Smooth muscle cell (in vitro differentiated cells): ENCODE data around the gene ANKLE2. TPM values are rescaled to one million over a fixed set of nuclear protein-coding genes. Genes with fewer than 3 reads are reported as not detected.

Source experiments
- DNase-seq: peaks from one replicate; lab custom pipeline; 2025; ENCODE audit not compliant: unreplicated experiment; lab: John Stamatoyannopoulos, UW
- H2AFZ ChIP-seq: fragments of 200-600 bp; sonication (generic); 2 replicates; pipeline ENCODE4 v1.6.0; 2016; ENCODE audit warnings: antibody characterized with exemption, low read depth, mild to moderate bottlenecking
- H3F3A ChIP-seq: fragments of 200-600 bp; sonication (generic); 2 replicates; pipeline ENCODE4 v1.6.0; 2017; ENCODE audit warnings: antibody characterized with exemption, low read depth
- H3K27ac ChIP-seq: fragments of 200-600 bp; sonication (generic); 2 replicates; pipeline ENCODE4 v1.5.1; 2016; ENCODE audit warnings: low read depth, mild to moderate bottlenecking
- H3K27me3 ChIP-seq: fragments of 200-600 bp; sonication (generic); 2 replicates; pipeline ENCODE4 v1.6.1; 2016; ENCODE audit warnings: low read depth, mild to moderate bottlenecking
- H3K36me3 ChIP-seq: fragments of 200-600 bp; sonication (generic); 2 replicates; pipeline ENCODE4 v1.5.1; 2016; ENCODE audit warnings: low read depth
- H3K4me1 ChIP-seq: fragments of 200-600 bp; sonication (generic); 2 replicates; pipeline ENCODE4 v1.5.1; 2016; ENCODE audit warnings: low read depth
- H3K4me2 ChIP-seq: fragments of 200-600 bp; sonication (generic); 2 replicates; pipeline ENCODE4 v1.6.0; 2016; ENCODE audit warnings: mild to moderate bottlenecking
- H3K4me3 ChIP-seq: fragments of 200-600 bp; sonication (generic); 2 replicates; pipeline ENCODE4 v1.5.1; 2016; ENCODE audit warnings: mild to moderate bottlenecking
- H3K79me2 ChIP-seq: fragments of 200-600 bp; sonication (generic); 2 replicates; pipeline ENCODE4 v1.6.0; 2016; ENCODE audit warnings: low read depth, mild to moderate bottlenecking
- H3K9ac ChIP-seq: fragments of 200-600 bp; sonication (generic); 2 replicates; pipeline ENCODE4 v1.6.0; 2016; ENCODE audit warnings: low read depth
- H3K9me3 ChIP-seq: fragments of 200-600 bp; sonication (generic); replicated peaks from 2 replicates; pipeline ENCODE4 v1.5.1; 2016; ENCODE audit warnings: low read depth
- H4K20me1 ChIP-seq: fragments of 200-600 bp; sonication (generic); 2 replicates; pipeline ENCODE4 v1.6.0; 2016; ENCODE audit warnings: low read depth
- WGBS: methylation state at CpG from one replicate; pipeline ENCODE4 v1.1.7; 2016; ENCODE audit warnings: low lambda C conversion rate; 5-methylcytosine and 5-hydroxymethylcytosine counted together
- polyA plus RNA-seq: library from polyadenylated mRNA; unstranded; fragments of >200 nt; fragmentation: Nextera tagmentation; extraction: Ambion mirVana; gene quantifications from 2 replicates; pipeline ENCODE4 v1.2.1, GENCODE V29; 2016
- total RNA-seq: library from RNA; depleted of rRNA; stranded (reverse); fragments of >200 nt; gene quantifications from 2 replicates; pipeline ENCODE4 v1.2.3, GENCODE V29; 2014
- TF ChIP-seq, protein P1 (sequence below): fragments of 200-600 bp; sonication (generic); IDR thresholded peaks from 2 replicates; pipeline ENCODE4 v1.5.1; 2017; ENCODE audit warnings: borderline replicate concordance, mild to moderate bottlenecking, antibody characterized with exemption; ENCODE audit not compliant: insufficient read depth, poor library complexity, severe bottlenecking

ANKLE2 gene
- total and polyA plus RNA-seq, 2 experiments from 2014 or later = 56.4 to 94.8 TPM

DNA sequence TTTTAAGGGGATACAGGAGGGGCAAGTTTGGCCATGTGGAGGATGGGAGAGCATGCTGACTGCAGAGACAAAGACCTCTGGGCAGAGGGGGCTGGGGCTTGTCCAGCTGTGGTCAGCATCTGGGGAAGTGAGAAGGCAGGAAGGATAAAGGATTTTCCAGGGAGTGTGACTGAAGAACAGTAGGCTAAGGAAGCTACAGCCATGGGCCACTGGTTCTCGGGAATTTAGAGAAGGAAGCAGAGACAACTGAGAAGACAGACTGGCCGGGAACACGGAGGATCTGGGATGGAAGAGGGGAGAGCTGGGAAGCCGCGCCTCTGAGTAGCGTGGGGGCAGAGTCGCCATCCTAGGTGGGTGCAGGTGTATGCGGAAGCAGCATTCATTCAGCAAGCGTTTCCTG lies 58.0 kb downstream of the ANKLE2 start:
- Histone ChIP-seq H3K9ac (no peak overlapping the region), H3K27ac (no peak overlapping the region), H4K20me1 (no peaks in the 10 kb centered on the region), H3F3A (no peaks in the 10 kb centered on the region), H3K36me3 (no peaks in the 10 kb centered on the region), H3K9me3 (no peaks in the 10 kb centered on the region), H2AFZ (no peak overlapping the region), H3K4me1 (no peaks in the 10 kb centered on the region), H3K79me2 (no peaks in the 10 kb centered on the region), H3K4me2 (no peak overlapping the region), H3K4me3 (no peak overlapping the region), H3K27me3 (no peaks in the 10 kb centered on the region)
- 95% methylated on average over 9 of the region's 9 CpGs for WGBS
- DNase-seq = no peak
- TF ChIP-seq, protein P1, sequence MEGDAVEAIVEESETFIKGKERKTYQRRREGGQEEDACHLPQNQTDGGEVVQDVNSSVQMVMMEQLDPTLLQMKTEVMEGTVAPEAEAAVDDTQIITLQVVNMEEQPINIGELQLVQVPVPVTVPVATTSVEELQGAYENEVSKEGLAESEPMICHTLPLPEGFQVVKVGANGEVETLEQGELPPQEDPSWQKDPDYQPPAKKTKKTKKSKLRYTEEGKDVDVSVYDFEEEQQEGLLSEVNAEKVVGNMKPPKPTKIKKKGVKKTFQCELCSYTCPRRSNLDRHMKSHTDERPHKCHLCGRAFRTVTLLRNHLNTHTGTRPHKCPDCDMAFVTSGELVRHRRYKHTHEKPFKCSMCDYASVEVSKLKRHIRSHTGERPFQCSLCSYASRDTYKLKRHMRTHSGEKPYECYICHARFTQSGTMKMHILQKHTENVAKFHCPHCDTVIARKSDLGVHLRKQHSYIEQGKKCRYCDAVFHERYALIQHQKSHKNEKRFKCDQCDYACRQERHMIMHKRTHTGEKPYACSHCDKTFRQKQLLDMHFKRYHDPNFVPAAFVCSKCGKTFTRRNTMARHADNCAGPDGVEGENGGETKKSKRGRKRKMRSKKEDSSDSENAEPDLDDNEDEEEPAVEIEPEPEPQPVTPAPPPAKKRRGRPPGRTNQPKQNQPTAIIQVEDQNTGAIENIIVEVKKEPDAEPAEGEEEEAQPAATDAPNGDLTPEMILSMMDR = no peak

DNA sequence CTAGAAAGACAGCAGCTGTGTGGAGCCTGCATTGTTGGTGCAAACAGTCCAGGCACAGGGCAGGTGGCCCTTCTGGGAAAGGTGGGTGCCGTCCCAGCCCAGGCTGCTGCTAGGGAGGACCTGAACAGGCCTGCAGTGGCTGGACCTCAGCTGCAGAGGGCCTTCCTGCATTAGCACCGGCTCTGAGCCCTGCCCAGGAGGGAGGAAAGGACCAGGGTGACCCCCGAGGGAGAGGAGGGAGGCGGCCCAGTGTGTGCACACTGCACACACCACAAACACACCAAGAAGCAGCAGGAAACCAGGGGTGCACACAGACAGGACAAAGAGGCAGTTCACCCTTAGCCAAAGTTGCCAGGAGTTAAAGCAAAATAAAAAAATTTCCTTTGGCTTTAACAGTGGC lies 59.0 kb downstream of the ANKLE2 start:
- whole genome bisulfite sequencing = 92% methylated on average over 3 of the region's 4 CpGs
- Histone ChIP-seq H3K9ac (no peak overlapping the region), H3K27me3 (no peaks in the 10 kb centered on the region), H4K20me1 (no peaks in the 10 kb centered on the region), H3K4me3 (no peak overlapping the region), H3K27ac (no peak overlapping the region), H3K79me2 (no peaks in the 10 kb centered on the region), H2AFZ (no peak overlapping the region), H3K4me1 (no peaks in the 10 kb centered on the region), H3K4me2 (no peak overlapping the region), H3K9me3 (no peaks in the 10 kb centered on the region), H3F3A (no peaks in the 10 kb centered on the region), H3K36me3 (no peaks in the 10 kb centered on the region)
- no peak for DNase-seq
- TF ChIP-seq, protein P1 = no peak

DNA sequence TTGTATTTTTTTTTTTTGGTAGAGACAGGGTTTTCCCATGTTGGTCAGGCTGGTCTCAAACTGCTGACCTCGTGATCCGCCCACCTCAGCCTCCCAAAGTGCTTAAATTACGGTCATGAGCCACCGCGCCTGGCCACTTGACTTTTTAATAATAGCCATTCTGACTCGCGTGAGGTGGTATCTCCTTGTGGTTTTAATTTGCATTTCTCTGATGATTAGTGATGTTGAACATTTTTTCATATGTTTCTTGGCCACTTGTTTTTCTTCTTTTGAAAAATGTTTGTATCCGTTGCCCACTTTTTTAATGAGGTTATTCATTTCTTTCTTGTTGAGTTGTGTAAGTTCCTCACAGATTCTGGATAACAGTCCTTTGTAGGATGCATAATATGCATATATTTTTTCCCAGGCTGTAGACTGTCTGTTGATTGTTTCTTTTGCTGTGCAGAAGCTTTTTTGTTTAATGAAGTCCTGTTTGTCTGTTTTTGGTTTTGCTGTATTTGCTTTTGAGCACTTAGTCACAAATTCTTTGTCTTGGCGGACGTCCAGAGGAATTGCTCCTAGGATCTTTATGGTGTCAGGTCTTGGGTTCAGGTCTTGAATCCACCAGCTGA lies 61.3 kb downstream of the ANKLE2 start:
- Histone ChIP-seq H2AFZ (no peak overlapping the region), H3K4me2 (no peak overlapping the region), H3K9ac (no peak overlapping the region), H3K27me3 (no peaks in the 10 kb centered on the region), H3F3A (no peaks in the 10 kb centered on the region), H3K36me3 (no peaks in the 10 kb centered on the region), H3K4me3 (no peak overlapping the region), H3K27ac (no peak overlapping the region), H3K4me1 (no peaks in the 10 kb centered on the region), H3K9me3 (no peaks in the 10 kb centered on the region), H4K20me1 (no peaks in the 10 kb centered on the region), H3K79me2 (no peaks in the 10 kb centered on the region)
- DNase-seq = no peak
- TF ChIP-seq, protein P1 = no peak
- 81% methylated on average over 10 of the region's 10 CpGs for WGBS

DNA sequence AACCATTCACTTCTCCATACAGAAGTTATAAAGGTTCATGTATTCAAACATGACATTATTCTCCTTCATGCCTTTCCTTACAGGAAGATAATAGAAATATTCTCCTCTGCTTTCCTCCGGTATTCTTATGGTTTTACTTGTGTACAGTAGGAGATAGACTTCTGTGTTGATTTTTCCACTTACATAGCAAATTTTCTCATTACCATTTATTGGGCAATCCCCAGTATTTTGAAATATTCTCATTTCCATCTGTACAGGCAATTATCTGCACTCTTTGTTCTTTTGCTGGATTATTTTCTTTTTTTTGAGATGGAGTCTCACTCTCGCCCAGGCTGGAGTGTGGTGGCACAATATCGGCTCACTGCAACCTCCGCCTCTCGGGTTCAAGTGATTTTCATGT lies 63.3 kb downstream of the ANKLE2 start:
- H3K4me3 ChIP-seq = no peak overlapping the region
- no peaks in the 10 kb centered on the region for H4K20me1 ChIP-seq
- no peak overlapping the region for H3K9ac ChIP-seq
- TF ChIP-seq, protein P1 = no peak
- H3K9me3 ChIP-seq = no peaks in the 10 kb centered on the region
- H3F3A ChIP-seq = no peaks in the 10 kb centered on the region
- H2AFZ ChIP-seq = no peak overlapping the region
- no peak overlapping the region for H3K4me2 ChIP-seq
- DNase-seq = no peak
- no peaks in the 10 kb centered on the region for H3K4me1 ChIP-seq
- H3K27ac ChIP-seq = no peak overlapping the region
- H3K79me2 ChIP-seq = no peaks in the 10 kb centered on the region
- WGBS = 88% methylated on average over 5 of the region's 5 CpGs
- no peaks in the 10 kb centered on the region for H3K27me3 ChIP-seq
- H3K36me3 ChIP-seq = no peaks in the 10 kb centered on the region
